CD4-positive, alpha-beta T cell treated with Interleukin-6 for 4 hours (primary cell): ENCODE measurements around the gene THEMIS2.
"Not testable (repeated sequence)": the region's sequence is repeated elsewhere in the genome, so short reads cannot be mapped to it uniquely, and the experiment has no call there.

ENCODE experiments used
- DNase-seq: peaks from one replicate; pipeline ENCODE4 v3.0.0-alpha.2; 2020; ENCODE audit warnings: mixed read lengths

Gene THEMIS2

DNA sequence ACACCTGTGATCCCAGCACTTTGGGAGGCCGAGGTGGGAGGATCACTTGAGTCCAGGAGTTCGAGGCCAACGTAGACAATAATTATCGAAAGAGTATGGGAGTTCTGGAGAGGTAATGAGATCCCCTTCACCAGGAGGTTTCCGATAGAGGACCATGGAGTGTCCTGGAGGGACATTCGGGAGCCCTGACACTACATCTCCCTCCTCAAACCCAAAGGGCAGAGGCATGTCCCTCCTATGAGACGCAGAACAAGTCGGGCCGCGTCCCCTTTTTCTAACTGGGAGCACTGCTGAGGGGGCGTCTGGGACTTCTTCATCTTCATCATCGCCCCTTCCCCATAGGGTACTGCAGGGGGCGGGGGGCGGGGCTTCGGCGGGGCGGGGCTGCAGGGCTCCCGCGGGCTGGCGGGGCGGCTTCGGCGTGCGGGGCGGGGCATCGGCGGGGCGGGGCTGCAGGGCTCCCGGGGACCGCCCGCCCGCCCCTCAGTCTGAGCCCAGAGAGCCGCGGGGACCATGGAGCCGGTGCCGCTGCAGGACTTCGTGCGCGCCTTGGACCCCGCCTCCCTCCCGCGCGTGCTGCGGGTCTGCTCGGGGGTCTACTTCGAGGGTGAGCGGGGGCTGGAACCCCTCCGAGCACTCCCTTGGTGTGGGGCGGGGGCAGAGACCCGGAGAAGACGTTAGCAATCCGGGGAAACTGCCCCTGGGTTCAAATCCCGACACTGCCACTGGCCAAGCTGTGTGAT, at the start of gene THEMIS2:
Gene THEMIS2, plus strand, starts transcription at position 486 of the 743 bp plus-strand sequence. Its CDS starts 28 bp downstream, at position 514.
- peak; percentile 91 for DNase-seq

DNA sequence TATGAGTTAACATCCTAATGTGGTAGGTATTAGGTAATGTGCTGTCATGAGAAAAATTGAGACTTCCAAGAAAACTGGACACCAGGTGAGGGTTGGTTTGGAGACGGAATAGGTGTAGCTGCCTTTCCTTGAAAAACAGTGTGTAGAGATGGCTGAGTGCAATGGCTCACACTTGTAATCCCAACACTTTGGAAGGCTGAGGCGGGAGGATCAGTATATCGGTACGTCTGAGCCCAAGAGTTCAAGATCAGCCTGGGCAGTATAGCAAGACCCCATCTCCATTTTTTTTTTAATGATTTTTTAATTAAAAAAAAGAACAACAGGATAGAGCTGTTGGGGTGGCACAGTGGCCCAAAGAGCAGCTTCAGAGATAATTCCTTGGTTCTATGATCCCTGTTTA, 48.6 kb upstream of the THEMIS2 start:
- DNase-seq, result no peak

- no peak for DNase-seq
These were observed 47.9 kb upstream of the THEMIS2 start for GRCh38 chr1:27824411-27824810.

- not testable (repeated sequence) for DNase-seq
These were observed 42.9 kb upstream of the THEMIS2 start for GRCh38 chr1:27829339-27829960.

- peak; percentile 92 for DNase-seq
These were observed 41.5 kb upstream of the THEMIS2 start, which contains the start of gene PPP1R8 for GRCh38 chr1:27830621-27831440. TSS of gene PPP1R8 (plus strand) at chr1:27830782. CDS start at chr1:27830836, 54 bp downstream.

GRCh38 chr1:27831568-27832410, 40.6 kb upstream of the THEMIS2 start:
- DNase-seq, result no peak

- DNase-seq, result no peak
These were observed 39.6 kb upstream of the THEMIS2 start for GRCh38 chr1:27832762-27833161.

DNA sequence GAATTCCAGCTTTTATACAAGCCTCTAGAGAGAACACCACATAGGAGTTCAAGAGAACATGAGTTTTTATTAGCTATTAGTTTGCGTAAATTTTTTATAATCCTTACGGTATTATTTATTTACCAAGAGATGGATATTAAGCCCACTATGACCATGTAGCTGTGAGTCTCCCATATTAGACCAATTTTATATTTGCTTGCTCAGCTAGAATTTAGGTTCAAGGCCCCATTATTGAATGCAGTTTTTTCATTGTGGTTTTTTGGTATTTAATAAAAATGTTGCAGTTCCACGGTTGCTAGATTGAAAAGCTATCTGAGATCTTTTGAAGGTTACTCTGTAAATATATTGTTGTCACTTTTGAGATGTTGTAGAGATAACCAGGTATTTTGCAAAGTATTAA, 38.9 kb upstream of the THEMIS2 start:
- DNase-seq, result no peak

- DNase-seq, result no peak
These were observed 37.3 kb upstream of the THEMIS2 start for GRCh38 chr1:27835046-27835445.

DNA sequence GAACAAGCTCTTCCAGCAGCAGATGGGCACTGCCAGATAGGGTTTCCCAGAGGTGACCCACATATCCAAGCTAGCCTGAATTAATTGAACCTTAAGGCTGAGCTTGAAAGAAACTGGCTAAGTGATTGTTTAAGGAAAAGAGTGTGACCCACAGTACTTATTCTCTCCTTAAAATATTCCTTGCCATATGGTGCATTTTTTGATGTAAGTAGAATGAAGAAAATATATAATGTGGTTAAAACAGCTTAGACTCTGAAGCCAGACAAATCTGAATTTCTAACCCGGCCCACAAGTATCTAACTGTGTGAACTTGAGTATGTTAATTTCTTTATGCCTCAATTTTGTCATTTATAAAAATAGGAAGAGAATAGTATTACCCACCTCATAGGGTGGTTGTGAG, 36.8 kb upstream of the THEMIS2 start:
- DNase-seq, result no peak

GRCh38 chr1:27849951-27850350, 22.4 kb upstream of the THEMIS2 start:
- DNase-seq, result no peak

DNA sequence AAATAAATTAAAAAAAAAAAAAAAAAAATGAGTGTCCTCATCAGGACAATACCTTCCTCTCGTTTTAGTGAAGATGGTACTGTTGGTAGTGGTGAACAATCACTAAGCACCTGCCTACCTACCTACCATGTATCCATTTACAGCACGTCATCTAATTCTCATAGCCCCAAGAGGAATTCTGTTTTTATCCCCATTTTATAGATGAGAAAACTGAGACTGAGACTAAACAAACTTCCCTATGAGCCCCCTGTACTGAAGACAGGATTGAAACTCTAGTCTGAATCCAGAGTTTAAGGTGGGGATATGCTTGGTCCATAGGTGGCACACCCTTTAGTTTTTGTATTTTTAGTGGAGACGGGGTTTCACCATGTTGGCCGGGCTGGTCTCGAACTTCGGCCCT, 17.3 kb upstream of the THEMIS2 start:
- DNase-seq, result no peak

DNA sequence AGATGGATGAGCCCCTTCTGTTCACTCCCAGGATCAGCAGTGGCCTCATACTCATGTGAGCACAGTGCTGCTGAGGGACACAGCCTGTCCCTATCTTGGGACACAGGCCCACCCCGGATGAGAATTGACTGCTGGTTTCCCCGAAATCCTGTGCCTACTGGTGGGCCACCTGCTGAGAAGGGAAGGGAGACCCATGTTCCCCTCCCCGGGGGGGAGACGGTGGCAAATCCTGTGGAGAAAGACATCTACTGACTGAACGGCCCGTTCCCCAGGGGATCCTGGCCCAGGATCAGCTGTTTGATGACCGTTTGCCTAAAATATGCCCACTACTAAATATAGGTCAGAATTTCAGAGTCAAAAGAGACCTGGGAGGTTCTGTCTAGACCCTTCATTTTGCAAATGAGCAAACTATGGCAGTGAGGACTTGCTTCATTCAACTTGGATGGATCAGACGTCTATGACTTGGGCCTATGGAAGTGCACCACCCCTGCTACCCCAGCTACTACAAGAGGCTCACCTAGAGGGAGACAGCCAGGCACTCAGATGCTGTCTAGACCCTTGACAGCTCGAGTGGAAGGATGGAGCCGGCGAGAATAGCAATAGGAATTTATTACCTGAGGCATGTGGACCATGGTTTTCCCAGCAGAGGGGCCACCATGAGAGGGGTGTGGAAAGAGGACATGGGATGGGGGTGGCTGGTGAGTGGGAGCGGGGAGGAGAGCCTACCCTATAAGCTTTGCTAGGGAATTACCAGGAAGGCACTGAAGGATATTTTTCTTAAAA, 15.6 kb upstream of the THEMIS2 start:
- no peak for DNase-seq

GRCh38 chr1:27857552-27857951, 14.8 kb upstream of the THEMIS2 start:
- DNase-seq, result not testable (repeated sequence)

DNA sequence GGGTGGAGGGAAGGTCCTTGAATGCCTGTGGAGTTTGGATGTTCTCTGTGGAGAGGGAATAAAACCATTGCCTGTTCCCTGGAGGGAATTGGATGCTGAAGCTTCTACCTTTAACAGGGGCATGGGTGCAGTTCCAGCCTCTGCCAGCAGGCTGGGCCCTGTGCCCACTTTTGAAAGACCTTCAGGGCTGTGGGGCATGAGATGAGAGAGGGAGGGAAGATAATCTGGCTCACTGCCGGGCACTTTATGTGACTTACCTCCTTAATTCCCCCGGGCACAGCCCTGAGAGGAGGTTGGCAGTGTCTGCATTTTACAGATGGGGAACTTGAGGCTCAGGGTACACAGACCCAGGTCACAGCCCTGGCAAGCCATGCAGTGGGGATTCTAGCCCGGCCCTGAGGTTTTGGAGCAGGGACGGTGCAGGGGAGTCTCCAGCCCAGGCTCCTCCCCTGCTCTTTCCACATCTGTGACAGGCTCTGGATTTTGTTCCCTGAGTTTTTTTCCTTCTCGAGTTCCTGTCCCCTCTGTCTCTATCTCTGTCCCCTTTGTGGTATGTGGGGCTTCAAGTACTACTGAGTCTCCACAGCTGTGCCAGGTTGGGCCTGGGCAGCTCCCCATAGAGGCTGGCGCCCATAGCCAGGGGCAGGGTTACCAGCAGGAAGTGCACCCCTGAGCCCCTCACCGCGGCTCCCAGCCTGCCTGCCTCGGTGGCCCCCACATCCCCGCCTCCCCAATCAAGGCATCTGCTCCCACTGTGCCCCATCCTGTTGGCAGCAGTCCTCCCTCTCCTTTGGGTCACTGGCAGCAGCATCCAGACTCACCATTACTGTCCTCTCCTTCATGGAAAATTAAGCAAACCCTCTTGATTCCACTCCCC, 14.0 kb upstream of the THEMIS2 start:
- peak; percentile 89 for DNase-seq

- DNase-seq, result no peak
These were observed 13.3 kb upstream of the THEMIS2 start for GRCh38 chr1:27858949-27859576.

- no peak for DNase-seq
These were observed 10.9 kb upstream of the THEMIS2 start for GRCh38 chr1:27861436-27861835.

GRCh38 chr1:27862004-27862403, 10.3 kb upstream of the THEMIS2 start:
- no peak for DNase-seq

DNA sequence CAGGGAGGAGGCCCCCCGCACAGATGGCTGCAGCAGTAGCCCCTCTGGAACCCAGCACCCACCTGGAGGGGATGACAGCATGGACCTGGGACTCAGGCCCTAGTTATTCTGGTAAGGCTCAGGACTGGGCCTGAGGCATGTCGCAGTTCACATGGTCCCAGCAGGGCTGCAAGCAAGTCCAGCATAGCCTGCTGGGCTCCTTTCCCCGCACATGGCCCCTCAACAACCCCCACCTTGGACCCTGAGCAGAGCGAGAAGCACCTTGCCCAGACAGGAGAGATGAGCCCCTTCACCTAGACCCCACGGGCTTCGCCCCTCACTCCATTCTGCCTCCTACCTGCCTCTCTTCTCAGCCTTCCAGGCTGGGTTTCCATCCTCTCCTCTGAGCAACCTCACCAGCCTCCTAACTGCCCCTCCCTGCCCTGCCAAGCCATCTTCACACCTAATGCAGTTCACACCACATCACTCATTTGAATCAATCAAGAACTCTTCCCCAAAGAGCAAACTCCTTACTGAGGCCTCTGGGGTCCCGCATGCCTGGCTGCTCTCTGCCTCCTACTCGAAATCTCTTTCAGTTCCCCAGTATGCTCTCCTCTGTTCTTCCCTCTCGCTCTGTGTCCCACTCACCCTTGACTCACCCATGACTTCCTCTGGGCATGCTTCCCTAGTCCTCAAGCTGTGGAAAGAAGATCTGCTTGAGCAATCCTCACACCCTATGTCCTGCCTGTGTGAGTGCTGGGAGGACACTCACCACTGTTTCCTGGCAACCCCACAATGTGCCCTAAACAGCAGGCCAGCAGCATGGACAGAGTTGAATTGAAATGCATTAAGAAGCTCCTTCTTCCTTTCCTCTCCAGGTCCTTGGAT, 9.4 kb upstream of the THEMIS2 start:
- no peak for DNase-seq
